ENCODE data around the gene PRDX5.

The PRDX5 gene

DNA sequence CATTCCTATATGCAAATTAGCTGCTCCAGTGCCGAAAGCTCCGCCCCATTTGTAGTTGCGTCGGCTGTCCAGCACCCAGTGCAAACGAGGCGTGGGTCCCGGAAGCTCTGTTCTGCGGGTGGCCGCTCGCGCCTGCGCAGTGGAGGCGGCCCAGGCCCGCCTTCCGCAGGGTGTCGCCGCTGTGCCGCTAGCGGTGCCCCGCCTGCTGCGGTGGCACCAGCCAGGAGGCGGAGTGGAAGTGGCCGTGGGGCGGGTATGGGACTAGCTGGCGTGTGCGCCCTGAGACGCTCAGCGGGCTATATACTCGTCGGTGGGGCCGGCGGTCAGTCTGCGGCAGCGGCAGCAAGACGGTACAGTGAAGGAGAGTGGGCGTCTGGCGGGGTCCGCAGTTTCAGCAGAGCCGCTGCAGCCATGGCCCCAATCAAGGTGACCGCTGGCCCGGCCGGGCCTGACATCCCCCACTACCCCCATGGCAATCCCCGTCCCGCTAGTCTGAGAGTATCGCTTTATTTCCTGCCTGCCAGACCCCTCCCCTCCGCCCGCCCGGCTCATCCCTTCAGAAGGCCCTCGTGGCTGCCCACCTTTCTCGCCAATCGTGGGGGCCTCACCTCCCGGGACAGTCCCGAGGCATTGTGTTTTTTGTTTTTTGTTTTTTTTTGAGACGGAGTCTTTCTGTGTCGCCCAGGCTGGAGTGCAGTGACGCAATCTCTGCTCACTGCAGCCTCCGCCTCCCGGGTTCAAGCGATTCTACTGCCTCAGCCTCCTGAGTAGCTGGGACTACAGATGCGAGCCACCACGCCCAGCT lies at the start of gene PRDX5:
Gene PRDX5, plus strand, starts transcription at position 161 of the 805 bp plus-strand sequence. Its CDS starts 95 bp downstream, at position 256.
- peak; percentile 98 for DNase-seq (ENCODE audit: low spot score)

DNA sequence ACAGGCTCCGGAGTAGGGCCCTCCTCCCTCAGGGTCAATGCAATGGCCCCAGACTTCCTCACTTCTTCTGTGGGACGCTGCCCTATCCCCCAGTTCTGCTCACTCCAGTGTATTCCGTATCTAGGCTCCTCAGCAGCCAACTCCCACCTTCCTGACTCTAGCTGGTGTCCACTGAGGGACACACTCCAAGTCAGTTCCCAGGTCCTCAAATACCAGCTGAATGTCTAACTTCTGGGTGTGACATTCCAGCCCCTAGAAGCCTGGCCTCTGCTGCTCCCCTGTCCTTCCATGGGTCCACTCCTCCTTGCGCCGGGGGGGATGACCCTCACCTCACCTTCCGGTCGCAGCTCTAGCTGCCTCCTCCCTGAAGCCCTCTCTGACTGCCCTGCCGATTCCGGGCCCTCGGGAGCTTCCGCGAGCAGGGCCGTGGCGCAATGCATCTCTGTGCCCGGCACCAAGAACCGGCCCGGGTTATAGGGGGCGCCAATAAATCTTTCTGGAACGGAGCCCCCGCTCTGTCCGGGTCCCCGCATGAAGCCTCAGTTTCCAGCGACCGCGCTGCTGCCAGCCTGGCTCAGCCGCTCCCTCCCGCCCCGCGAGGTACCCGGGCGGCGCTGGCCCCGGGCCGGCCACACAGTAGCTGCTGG lies 48.9 kb upstream of the PRDX5 start:
- DNase-seq (ENCODE audit: low spot score), result peak; percentile 44

DNA sequence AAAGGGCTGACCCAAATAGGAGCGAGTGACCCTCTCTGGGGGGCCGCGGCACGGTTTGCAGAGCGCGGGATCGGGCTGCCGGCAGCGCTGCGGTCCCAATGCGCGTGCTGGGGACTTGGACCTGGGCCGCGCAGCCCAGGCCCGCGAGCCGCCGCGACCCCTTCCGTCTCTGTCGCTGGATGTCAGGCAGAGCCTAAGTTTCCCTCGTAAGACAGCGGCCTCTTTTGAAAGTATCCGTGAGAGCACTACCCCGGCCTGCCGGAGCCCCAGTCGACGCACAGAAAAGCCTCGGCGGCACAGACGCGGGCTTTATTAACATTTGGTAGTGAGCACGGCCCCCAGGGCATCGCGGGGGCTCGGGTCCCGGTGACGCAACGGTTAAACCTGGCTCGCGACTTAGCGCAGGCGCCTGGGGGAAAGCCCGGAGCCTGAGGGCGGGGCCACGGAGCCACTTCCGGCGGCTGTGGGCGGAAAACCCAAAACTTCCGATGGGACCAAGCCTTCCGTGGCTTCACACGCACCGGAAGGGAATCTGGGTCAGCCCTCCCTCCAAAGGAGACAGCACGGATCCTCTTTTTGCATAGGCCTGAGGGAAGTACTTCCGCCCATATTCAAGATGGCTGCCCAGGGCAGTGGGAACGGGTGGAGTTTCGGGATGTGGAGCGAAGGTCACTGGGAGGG lies 48.2 kb upstream of the PRDX5 start:
- DNase-seq (ENCODE audit: low spot score), result peak; percentile 100

DNA sequence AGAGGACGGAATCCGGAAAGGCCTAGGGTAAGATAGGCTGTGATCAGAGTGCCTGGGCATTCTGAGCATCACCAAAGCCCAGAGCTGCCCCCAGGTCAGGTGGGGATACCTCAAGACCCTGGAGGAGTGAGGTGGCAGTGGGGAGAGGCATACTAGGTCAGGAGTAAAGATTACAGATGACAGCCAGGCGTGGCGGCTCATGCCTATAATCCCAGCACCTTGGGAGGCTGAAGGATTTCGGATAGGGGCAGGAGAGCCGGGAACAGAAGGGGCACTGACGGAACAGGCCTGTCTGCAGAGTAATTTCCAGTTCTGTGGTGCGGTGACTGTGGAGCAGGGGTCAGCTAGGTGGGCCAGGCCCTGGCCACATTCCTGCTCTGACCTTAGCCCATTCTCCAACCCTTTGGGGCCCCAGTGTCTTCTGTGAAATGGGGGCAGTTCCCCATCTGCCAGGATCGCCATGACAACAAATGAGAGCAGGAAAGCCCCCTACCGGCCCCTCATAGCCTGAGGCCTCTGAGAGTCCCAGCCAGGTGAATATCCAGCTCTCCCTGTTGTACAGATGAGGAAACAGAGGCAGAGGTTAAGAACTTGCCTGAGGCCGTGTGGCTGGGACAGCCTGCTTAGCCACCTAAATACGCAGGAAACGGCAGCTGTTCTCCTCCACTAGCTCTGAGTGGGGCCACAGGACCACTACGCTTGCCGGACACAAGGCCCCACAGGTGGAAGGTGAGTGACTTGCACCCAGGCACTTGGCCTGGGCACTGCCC lies 42.7 kb upstream of the PRDX5 start:
- DNase-seq (ENCODE audit: low spot score), result no peak

DNA sequence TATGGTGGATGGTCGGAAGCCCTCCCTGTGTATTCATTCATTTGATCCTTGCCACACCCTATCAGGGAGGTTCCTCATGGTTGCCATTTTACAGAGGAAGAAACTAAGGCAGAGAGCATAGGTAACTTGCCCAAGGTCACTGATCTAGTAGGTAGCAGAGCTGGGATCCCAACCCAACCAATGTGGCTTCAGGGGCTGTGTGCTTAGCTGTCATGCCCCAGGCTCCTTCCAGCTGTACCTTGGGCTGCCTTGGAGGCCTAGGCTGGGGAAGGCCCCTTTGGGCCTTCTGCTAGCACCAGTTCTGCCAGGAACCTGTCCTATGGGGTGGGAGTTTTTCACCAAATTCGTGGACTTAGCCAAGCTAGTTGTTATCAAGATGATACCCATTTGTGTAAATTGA lies 42.1 kb upstream of the PRDX5 start:
- no peak for DNase-seq (ENCODE audit: low spot score)

DNA sequence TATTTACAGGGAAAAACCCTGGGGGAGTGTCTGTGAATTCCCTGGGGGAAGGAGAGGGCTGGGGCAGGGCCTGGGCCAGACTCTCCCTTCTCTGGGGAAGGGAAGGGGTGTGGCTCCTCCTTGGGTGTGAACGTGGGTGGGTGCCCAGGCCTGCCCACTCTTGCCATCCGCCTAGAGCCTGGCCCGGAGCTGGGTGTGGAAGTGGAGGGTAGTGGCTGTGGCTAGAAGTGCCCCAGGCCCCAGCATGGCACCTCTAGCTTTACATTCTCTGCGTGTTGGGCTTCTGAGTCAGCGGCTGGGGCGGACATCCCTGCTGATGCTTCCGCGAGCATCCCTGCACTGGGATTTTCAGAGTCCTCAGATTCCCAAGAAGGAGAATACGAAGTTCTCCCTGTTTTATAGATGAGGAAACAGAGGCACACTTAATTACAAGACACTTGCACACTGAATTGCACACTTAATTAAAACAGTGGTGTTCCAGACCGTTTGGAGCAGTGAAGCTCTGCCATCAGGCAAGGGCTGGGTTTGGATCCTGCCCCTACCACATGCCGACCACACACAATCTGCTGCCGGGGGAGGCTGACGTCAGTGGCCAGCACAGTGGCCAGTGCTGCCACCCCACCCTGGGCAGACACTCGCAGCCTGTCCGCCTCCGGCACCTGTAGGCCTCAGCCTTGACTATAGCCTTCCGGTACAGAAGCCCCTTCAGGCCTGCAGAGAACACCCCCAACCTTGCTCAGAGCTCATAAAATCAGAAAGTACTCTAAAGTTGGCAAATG lies 41.1 kb upstream of the PRDX5 start:
- no peak for DNase-seq (ENCODE audit: low spot score)

DNA sequence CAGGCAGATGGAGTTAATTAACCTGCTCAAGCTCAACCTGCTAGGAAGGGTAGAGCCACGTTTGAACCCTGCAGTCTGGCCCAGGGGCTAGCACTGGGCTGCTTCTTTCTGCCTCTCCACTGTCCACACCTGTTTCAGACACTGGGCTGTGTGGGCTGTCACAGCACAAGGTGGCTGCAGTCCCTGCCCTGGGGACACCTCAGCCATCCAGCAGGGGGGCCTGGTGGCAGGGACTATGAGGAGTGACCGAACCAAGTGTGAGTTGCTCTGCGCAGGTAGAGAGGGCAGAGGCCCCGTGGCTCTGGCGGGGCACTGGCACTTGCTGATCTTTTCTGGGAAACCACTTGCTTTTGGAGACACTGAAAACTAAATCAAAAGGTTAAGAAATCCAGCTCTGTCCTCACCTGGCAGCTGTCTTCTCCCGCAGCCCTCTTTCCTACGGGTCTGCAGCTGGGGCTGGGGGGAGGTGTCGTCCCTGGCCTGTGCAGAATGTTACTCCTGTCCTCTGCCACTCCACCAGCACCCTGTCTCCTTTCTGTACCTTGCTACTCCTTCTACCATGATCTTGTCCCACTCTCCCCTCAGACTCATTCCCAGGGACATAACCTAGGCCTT lies 39.2 kb upstream of the PRDX5 start:
- DNase-seq (ENCODE audit: low spot score), result no peak

DNA sequence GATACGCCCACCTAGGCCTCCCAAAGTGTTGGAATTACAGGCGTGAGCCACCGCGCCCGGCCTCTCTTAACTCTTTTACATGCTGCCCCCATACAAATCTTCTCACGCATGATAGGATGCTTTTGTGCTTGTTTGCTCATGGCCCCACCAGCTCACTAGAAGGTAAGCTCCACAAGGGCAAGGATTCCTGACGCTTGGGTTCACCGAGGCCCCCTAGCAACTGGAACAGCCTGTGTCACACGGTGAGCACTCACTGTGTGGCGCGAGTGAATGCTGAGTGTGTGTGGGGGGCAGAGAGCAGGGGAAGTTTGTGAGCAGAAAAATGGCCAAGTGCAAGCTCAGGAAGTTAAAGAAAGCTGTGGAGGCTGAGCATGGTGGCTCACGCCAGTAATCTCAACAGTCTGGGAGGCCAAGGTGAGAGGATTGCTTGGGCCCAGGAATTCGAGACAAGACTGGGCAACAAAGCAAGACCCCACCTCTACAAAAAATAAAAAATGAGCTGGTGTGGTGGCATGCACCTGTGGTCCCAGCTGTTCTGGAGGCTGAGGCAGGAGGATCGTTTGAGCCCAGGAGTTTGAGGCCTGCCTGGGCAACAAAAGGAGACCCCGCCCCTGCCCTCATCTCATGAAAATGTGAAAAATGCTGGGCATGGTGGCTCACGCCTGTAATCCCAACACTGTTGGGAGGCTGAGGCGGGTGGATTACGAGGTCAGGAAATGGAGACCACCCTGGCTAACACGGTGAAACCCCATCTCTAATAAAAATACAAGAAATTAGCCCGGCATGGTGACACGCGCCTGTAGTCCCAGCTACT lies 35.8 kb upstream of the PRDX5 start:
- no peak for DNase-seq (ENCODE audit: low spot score)

DNA sequence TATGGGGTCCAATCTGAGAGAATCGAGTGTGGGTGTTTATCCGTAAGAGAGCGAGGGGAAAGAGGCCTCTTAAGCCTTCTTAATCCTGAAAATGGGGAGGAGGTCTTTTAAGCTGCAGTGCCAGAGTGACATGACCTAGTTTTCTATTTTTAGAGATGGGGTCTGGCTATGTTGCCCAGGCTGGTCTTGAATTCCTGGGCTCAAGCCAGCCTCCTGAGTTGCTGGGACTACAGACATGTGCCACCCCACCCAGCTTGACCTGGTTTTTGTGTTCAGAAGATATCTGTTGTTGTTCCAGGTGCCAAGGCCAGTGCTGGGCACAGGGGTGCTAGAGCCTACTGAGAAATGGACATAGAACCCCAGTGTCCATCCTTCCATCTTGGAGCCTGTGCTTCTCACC lies 34.8 kb upstream of the PRDX5 start:
- DNase-seq (ENCODE audit: low spot score), result no peak

DNA sequence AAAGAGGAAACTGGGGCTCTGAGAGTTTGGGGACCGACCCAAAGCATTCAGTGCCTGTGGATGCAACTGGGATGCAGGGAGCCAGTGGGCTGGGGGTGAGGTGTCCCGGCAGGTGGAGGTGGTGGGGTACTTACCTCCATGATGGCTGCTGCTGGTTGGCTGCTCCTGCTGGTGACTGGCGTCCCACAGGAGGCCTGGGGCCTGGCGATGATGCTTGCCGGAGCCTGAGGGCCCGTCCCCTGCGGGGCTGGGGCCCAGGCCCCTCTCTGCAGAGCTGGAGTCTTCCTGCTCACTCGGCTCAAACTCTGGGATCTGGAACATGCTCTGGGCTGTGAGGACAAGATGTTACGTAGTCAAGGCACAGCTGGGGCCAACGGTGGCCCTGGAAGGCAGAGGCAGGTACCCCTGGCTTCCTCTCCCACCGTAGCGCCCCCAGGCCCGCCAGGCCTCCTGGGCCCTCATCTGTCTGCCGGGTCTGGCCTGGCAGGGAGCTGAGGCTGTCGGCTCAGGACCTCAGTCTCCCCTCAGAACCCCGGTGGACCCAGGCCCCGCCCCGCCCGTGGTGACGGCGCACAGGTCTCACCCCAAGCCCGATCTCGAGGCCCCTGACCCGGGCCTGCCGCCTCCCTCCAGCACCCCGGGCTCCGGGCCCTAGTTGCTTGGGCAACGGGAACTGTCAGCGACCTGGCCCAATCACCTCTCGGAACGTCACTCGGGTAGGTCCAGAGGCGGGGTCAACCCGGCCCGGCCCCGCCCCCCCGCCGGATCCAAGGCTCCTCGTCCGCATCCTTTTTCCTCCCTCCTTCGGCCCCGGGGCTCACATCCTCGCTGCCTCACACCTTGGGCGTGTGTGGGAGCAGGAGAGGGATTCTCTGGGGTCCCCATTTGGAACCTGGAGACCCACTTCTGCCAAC lies 33.6 kb upstream of the PRDX5 start, which contains the start of gene BAD:
Gene BAD, minus strand, starts transcription at position 618 of the 914 bp plus-strand sequence. Its CDS starts 297 bp downstream, at position 321.
- peak; percentile 97 for DNase-seq (ENCODE audit: low spot score)

DNA sequence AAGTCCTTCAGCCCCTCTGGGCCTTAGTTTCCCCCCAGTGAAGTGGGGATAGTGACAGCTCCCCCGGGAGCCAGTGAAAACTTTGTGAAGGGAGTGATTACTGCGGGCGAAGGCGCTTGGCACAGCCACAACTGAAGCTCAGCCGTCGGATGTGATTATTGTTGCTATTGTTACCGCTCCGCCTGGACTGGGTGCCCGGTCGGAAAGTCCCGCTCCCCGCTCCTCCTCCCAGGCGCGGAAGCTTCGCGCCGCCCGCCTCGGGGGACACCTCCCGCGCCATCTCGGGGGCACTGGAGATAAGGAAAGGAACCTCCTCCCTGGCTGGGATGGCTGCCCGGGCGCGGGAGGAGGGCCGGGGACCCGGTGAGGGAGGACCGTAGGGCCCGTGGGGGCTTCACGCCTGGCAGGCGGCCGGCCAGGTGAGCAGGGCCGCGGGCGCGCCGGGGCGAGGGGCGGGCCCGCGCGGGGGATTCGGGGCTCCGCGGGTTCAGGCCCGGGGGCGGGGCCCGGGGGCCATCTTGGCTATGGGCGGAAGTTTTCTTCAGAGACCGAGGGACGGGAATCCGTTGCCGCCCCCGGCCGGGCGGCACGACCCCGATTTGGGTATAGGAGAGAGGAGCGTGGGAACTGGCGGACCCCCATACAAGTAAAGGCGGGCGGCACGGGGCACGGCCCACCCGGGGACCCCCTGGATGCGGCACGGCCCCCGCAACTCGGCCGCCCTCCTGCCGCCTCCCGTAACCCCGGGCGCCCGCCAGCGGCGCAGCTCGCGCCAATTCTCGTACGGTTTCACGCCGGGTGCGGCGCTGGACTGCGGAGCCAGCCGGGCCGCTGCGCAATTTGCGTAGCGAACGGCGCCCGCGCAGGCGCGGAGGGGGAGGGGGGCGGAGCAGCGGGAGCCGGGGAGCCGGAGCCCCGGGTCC lies 32.7 kb upstream of the PRDX5 start, which contains the start of gene GPR137:
Gene GPR137, plus strand, starts transcription at position 887 of the 923 bp plus-strand sequence. CDS start 677 bp downstream, outside the sequence.
- DNase-seq (ENCODE audit: low spot score), result peak; percentile 85

DNA sequence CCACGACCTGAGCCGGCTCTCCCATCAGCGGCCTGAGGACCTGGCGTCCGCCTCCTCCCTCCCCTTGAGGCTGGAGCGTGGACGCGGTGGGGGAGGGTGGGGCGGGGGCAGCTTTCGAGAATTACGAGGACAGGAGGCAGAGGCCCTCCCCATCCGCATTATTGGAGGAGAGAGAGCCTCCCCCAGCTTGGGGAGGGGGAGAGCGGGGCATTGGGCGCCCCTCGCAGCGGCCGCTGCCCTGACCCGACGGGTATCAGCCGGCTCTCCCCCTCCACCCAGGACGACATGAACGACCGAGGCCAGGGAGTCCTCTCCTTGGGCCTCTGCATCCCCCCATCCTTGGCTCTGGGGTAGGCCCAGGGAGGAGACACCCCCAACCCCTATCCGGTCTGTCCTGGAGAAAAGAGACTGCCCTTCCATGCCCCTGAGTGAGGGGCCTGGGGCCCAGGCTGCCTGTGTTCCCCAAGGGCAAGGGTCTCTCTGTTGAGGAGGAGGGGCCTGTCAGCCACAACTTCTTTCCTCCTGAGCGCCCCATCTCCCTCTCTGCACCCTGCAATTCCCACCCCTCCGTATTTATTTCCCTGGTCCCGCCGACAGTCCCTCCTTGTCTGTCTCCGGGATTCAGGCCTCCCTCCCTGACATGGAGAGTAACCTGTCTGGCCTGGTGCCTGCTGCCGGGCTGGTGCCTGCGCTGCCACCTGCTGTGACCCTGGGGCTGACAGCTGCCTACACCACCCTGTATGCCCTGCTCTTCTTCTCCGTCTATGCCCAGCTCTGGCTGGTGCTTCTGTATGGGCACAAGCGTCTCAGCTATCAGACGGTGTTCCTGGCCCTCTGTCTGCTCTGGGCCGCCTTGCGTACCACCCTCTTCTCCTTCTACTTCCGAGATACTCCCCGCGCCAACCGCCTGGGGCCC lies 31.8 kb upstream of the PRDX5 start:
- DNase-seq (ENCODE audit: low spot score), result no peak

DNA sequence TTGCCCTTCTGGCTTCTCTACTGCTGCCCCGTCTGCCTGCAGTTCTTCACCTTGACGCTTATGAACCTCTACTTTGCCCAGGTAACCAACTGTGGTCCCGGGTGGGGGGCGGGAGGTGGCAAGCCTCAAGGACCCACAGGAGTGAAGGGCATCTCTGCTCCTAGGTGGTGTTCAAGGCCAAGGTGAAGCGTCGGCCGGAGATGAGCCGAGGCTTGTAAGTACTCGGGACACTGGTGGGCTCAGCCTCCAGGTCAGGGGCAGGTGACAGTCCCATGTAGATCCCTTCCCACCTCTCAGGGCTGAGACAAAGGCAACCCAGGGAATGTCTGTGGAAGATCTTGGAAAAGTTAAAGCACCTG lies 31.1 kb upstream of the PRDX5 start:
- DNase-seq (ENCODE audit: low spot score), result no peak

DNA sequence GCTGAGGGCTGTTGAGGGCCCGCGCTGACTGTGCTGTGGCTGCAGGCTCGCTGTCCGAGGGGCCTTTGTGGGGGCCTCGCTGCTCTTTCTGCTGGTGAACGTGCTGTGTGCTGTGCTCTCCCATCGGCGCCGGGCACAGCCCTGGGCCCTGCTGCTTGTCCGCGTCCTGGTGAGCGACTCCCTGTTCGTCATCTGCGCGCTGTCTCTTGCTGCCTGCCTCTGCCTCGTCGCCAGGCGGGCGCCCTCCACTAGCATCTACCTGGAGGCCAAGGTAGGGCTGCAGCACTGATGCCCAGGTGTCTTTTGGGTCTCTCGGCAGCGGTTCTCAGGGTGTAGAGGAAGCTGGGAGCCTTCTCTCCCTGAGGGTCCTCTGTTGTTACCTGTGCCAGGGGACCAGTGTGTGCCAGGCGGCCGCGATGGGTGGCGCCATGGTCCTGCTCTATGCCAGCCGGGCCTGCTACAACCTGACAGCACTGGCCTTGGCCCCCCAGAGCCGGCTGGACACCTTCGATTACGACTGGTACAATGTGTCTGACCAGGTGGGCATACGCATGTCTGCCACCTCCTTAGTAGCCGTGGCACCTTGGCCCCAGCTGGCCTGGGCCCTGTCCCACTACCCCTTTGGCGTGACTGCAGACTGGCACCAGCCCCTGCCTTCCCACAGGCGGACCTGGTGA lies 30.1 kb upstream of the PRDX5 start:
- no peak for DNase-seq (ENCODE audit: low spot score)

DNA sequence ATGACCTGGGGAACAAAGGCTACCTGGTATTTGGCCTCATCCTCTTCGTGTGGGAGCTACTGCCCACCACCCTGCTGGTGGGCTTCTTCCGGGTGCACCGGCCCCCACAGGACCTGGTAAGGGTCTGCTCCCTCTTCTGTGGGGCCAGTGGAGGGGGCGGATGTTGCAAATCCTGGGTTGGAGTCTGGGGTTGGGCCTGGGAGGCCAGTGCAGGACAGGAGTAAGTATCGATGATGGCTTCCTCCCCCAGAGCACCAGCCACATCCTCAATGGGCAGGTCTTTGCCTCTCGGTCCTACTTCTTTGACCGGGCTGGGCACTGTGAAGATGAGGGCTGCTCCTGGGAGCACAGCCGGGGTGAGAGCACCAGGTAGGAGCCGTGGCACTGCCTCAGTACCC lies 29.6 kb upstream of the PRDX5 start:
- no peak for DNase-seq (ENCODE audit: low spot score)

DNA sequence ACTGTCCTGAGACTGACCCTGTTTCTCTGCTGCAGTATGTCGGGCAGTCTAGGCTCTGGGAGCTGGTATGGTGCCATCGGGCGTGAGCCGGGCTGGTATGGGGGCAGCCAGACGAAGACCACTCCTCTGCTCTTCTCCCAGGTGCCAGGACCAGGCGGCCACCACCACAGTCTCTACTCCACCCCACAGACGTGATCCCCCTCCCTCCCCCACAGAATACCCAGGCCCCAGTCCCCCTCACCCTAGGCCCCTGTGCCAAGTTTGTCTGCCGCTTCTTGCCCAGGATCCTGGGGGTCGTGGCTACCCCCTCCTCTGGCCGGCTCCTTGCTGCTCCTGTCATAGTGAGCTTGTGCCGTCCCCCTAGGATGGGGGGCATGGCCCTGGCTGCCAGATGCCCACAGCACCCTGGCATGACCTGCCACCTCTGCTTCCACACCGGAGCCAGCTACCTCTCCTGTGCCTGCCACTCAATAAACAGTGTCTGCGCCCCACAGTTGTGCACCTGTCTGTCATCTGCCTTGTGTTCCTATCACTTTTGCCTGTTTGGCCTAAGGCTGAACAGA lies 28.8 kb upstream of the PRDX5 start:
- no peak for DNase-seq (ENCODE audit: low spot score)
